ENCODE measurements around the gene RFX8.

GRCh38 chr2:101479328-101479727 is 4.4 kb upstream of the RFX8 start:
- TF ChIP-seq CTCF (IDR thresholded peaks at IDR 0.05) (no peak), POLR2A (IDR thresholded peaks at IDR 0.05) (no peak)
